HG03521 (cell line): ENCODE results near the gene MRPL36.
A peak's percentile ranks its signal among the peaks of the same experiment; 100 is the strongest.
"Not testable (repeated sequence)": the region's sequence is repeated elsewhere in the genome, so short reads cannot be mapped to it uniquely, and the experiment has no call there.

Experiments
- ATAC-seq: cut with Tn5 transposase; IDR thresholded peaks from one replicate; pipeline ENCODE4 v1.9.1; 2021; ENCODE audit warnings: mild to moderate bottlenecking, moderate library complexity; ENCODE audit not compliant: unreplicated experiment

MRPL36 gene

GRCh38 chr5:1797103-1797800 is 2.4 kb downstream of the MRPL36 start:
- no peak for ATAC-seq

GRCh38 chr5:1796371-1797102 is 3.1 kb downstream of the MRPL36 start:
- no peak for ATAC-seq

GRCh38 chr5:1795931-1796330 is 3.7 kb downstream of the MRPL36 start:
- no peak for ATAC-seq

GRCh38 chr5:1795506-1795905 is 4.1 kb downstream of the MRPL36 start:
- no peak for ATAC-seq

- no peak for ATAC-seq
These were observed 4.7 kb downstream of the MRPL36 start for GRCh38 chr5:1794901-1795290.

- no peak for ATAC-seq
These were observed 5.4 kb downstream of the MRPL36 start for GRCh38 chr5:1793966-1794900.

GRCh38 chr5:1793301-1793740 is 6.3 kb downstream of the MRPL36 start:
- no peak for ATAC-seq

- ATAC-seq, result peak; percentile 98
These were observed 6.8 kb downstream of the MRPL36 start for GRCh38 chr5:1792842-1793266.

GRCh38 chr5:1791176-1791575 is 8.5 kb downstream of the MRPL36 start:
- ATAC-seq, result no peak

GRCh38 chr5:1789834-1790471 is 9.7 kb downstream of the MRPL36 start:
- no peak for ATAC-seq

GRCh38 chr5:1789438-1789833 is 10.2 kb downstream of the MRPL36 start:
- ATAC-seq, result not testable (repeated sequence)

GRCh38 chr5:1788828-1789227 is 10.8 kb downstream of the MRPL36 start:
- ATAC-seq, result no peak

- ATAC-seq, result no peak
These were observed 11.4 kb downstream of the MRPL36 start for GRCh38 chr5:1788200-1788599.

GRCh38 chr5:1787472-1788047 is 12.1 kb downstream of the MRPL36 start:
- ATAC-seq, result no peak

- no peak for ATAC-seq
These were observed 12.8 kb downstream of the MRPL36 start for GRCh38 chr5:1786621-1787471.

- no peak for ATAC-seq
These were observed 13.7 kb downstream of the MRPL36 start for GRCh38 chr5:1785984-1786383.

GRCh38 chr5:1785062-1785461 is 14.6 kb downstream of the MRPL36 start:
- ATAC-seq, result no peak

GRCh38 chr5:1784197-1785050 is 15.2 kb downstream of the MRPL36 start:
- no peak for ATAC-seq

- ATAC-seq, result peak; percentile 69
These were observed 16.5 kb downstream of the MRPL36 start for GRCh38 chr5:1783216-1783554.
